K562 (cell line): ENCODE measurements around the gene ABCF2. TPM values are rescaled to one million over a fixed set of nuclear protein-coding genes. Genes with fewer than 3 reads are reported as not detected.

Experiments used
- DIDO1 ChIP-seq: fragments of 450-650 bp; IDR thresholded peaks from 2 replicates; pipeline ENCODE4 v1.6.1; 2016; ENCODE audit warnings: low read depth, missing biosample characterization, missing genetic modification characterization
- ELF4 ChIP-seq: fragments of 450-650 bp; formaldehyde crosslinking; IDR thresholded peaks from 2 replicates; pipeline ENCODE4 v1.4.0; 2022; ENCODE audit warnings: missing genetic modification characterization
- GABPA ChIP-seq: fragments of 200-800 bp; sonication (Bioruptor generic); conservative IDR thresholded peaks from 2 replicates; pipeline ENCODE4 v1.6.1; 2016; ENCODE audit warnings: low read depth, missing genetic modification characterization, missing compliant biosample characterization
- HNRNPH1 ChIP-seq: fragments of 200-400 bp; formaldehyde crosslinking; optimal IDR thresholded peaks from 2 replicates; pipeline ENCODE3; 2017; ENCODE audit warnings: low read depth, mild to moderate bottlenecking, low read length, moderate library complexity
- MIER1 ChIP-seq: fragments of 450-650 bp; IDR thresholded peaks from 2 replicates; pipeline ENCODE4 v1.6.1; 2016; ENCODE audit warnings: antibody characterized with exemption, mild to moderate bottlenecking, low read depth
- MTA2 ChIP-seq: fragments of 450-650 bp; IDR thresholded peaks from 2 replicates; pipeline ENCODE4 v1.6.1; 2016; ENCODE audit warnings: low read depth
- PTBP1 ChIP-seq: fragments of 200-400 bp; formaldehyde crosslinking; IDR thresholded peaks from 2 replicates; pipeline ENCODE4 v1.6.1; 2017; ENCODE audit warnings: low read depth, low read length
- SIN3B ChIP-seq: fragments of 450-650 bp; IDR thresholded peaks from 2 replicates; pipeline ENCODE4 v1.6.1; 2017; ENCODE audit warnings: low read depth, mild to moderate bottlenecking, moderate library complexity
- TAF9B ChIP-seq: fragments of 450-650 bp; IDR thresholded peaks from 2 replicates; pipeline ENCODE4 v1.6.1; 2018; ENCODE audit warnings: mild to moderate bottlenecking; ENCODE audit not compliant: partially characterized antibody
- ZC3H11A ChIP-seq: IDR thresholded peaks from 2 replicates; pipeline ENCODE4 v1.6.1; 2012; ENCODE audit warnings: low read depth, low read length, improper control_type of control experiment
- ZNF224 ChIP-seq: sonication (generic); formaldehyde crosslinking; IDR thresholded peaks from 2 replicates; pipeline ENCODE4 v1.8.0; 2022; ENCODE audit warnings: mild to moderate bottlenecking, missing genetic modification reagents
- ZNF3 ChIP-seq: fragments of 250-450 bp; sonication (Bioruptor Pico); IDR thresholded peaks from 2 replicates; pipeline ENCODE4 v1.5.0; 2021; ENCODE audit warnings: mild to moderate bottlenecking, moderate library complexity
- ZNF639 ChIP-seq, 2 experiments: fragments of 200-800 bp in 1 of 2; sonication (Bioruptor generic) in 1 of 2; sonication (generic) in 1 of 2; formaldehyde crosslinking in 1 of 2; IDR thresholded peaks in 1 of 2; conservative IDR thresholded peaks in 1 of 2; 2 replicates each; pipeline versions ENCODE4 v1.5.0 to v1.6.1; 2016 to 2020; ENCODE audit warnings: missing compliant biosample characterization in 1 of 2, missing genetic modification characterization in 1 of 2, missing genetic modification reagents in 1 of 2
- polyA plus RNA-seq, 8 experiments: library from polyadenylated mRNA; depleted of rRNA in 4 of 8; stranded (reverse) in 5 of 8; unstranded in 3 of 8; fragments of >200 nt; fragmentation: Nextera tagmentation in 2 of 8; fragmentation: Illumina TruSeq in 1 of 8; extraction: Ambion mirVana in 2 of 8; extraction: Trizol in 1 of 8; gene quantifications; 2 replicates each; pipeline versions ENCODE4 v1.2.1 to v1.2.3, GENCODE V29; 2011 to 2014; ENCODE audit warnings: inconsistent platforms in 1 of 8, missing spikeins in 1 of 8
- total RNA-seq, 7 experiments: library from RNA; depleted of rRNA in 6 of 7; stranded (reverse); fragments of >200 nt in 6 of 7; fragmentation: Illumina TruSeq in 2 of 7; extraction: Trizol in 2 of 7; gene quantifications; 2 replicates each; pipeline versions ENCODE4 v1.2.1 to v1.2.3, GENCODE V29; 2011 to 2021; ENCODE audit warnings: low replicate concordance in 1 of 7
- TF ChIP-seq, protein P1 (sequence below): fragments of 200-800 bp; sonication (Bioruptor generic); IDR thresholded peaks from 2 replicates; pipeline ENCODE4 v1.6.1; 2017; ENCODE audit warnings: missing genetic modification characterization, missing compliant biosample characterization
- TF ChIP-seq, protein P2 (sequence below): sonication (generic); formaldehyde crosslinking; IDR thresholded peaks from 2 replicates; pipeline ENCODE4 v1.8.0; 2022; ENCODE audit warnings: mild to moderate bottlenecking, missing genetic modification reagents
- TF ChIP-seq, protein P3 (sequence below): fragments of 250-450 bp; sonication (Bioruptor Pico); IDR thresholded peaks from 2 replicates; pipeline ENCODE4 v1.5.0; 2021; ENCODE audit warnings: mild to moderate bottlenecking, borderline replicate concordance

ABCF2 gene
- total and polyA plus RNA-seq, 9 of the 15 experiments (the other 6 are each of a cell fraction or from before 2014, with no cell fraction given): 62.1 to 224 (median 113) TPM

- peak in 1 of 2 experiments; percentile 80; a peak in 2 of 4 replicates for TF ChIP-seq ZNF639 (CRISPR knock-in tag; conservative IDR thresholded peaks at IDR 0.05 in 1 of 2, IDR thresholded peaks at IDR 0.05 in 1 of 2)
- TF ChIP-seq PTBP1: 0 out of 2 replicates have a peak, but pooled peaks have one; percentile 16
- TF ChIP-seq DIDO1: peak; percentile 96
- TF ChIP-seq, protein P1, sequence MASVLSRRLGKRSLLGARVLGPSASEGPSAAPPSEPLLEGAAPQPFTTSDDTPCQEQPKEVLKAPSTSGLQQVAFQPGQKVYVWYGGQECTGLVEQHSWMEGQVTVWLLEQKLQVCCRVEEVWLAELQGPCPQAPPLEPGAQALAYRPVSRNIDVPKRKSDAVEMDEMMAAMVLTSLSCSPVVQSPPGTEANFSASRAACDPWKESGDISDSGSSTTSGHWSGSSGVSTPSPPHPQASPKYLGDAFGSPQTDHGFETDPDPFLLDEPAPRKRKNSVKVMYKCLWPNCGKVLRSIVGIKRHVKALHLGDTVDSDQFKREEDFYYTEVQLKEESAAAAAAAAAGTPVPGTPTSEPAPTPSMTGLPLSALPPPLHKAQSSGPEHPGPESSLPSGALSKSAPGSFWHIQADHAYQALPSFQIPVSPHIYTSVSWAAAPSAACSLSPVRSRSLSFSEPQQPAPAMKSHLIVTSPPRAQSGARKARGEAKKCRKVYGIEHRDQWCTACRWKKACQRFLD (CRISPR knock-in tag): peak; percentile 62; the same call in 1 of the 2 replicates
- TF ChIP-seq ELF4 (CRISPR knock-in tag): peak; percentile 86; the same call in 1 of the 2 replicates
- TF ChIP-seq HNRNPH1: no peak
- 0 out of 2 replicates have a peak, but pooled peaks have one; percentile 13 for TF ChIP-seq ZC3H11A
- TF ChIP-seq SIN3B: peak; percentile 89
- TF ChIP-seq GABPA (tag): peak; percentile 54
- TF ChIP-seq MTA2: 0 out of 2 replicates have a peak, but pooled peaks have one; percentile 8
- TF ChIP-seq TAF9B: peak; percentile 58
- TF ChIP-seq, protein P2, sequence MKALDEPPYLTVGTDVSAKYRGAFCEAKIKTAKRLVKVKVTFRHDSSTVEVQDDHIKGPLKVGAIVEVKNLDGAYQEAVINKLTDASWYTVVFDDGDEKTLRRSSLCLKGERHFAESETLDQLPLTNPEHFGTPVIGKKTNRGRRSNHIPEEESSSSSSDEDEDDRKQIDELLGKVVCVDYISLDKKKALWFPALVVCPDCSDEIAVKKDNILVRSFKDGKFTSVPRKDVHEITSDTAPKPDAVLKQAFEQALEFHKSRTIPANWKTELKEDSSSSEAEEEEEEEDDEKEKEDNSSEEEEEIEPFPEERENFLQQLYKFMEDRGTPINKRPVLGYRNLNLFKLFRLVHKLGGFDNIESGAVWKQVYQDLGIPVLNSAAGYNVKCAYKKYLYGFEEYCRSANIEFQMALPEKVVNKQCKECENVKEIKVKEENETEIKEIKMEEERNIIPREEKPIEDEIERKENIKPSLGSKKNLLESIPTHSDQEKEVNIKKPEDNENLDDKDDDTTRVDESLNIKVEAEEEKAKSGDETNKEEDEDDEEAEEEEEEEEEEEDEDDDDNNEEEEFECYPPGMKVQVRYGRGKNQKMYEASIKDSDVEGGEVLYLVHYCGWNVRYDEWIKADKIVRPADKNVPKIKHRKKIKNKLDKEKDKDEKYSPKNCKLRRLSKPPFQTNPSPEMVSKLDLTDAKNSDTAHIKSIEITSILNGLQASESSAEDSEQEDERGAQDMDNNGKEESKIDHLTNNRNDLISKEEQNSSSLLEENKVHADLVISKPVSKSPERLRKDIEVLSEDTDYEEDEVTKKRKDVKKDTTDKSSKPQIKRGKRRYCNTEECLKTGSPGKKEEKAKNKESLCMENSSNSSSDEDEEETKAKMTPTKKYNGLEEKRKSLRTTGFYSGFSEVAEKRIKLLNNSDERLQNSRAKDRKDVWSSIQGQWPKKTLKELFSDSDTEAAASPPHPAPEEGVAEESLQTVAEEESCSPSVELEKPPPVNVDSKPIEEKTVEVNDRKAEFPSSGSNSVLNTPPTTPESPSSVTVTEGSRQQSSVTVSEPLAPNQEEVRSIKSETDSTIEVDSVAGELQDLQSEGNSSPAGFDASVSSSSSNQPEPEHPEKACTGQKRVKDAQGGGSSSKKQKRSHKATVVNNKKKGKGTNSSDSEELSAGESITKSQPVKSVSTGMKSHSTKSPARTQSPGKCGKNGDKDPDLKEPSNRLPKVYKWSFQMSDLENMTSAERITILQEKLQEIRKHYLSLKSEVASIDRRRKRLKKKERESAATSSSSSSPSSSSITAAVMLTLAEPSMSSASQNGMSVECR (CRISPR knock-in tag): 0 out of 2 replicates have a peak, but pooled peaks have one; percentile 79
- TF ChIP-seq ZNF3 (CRISPR knock-in tag): no peak
- TF ChIP-seq, protein P3, sequence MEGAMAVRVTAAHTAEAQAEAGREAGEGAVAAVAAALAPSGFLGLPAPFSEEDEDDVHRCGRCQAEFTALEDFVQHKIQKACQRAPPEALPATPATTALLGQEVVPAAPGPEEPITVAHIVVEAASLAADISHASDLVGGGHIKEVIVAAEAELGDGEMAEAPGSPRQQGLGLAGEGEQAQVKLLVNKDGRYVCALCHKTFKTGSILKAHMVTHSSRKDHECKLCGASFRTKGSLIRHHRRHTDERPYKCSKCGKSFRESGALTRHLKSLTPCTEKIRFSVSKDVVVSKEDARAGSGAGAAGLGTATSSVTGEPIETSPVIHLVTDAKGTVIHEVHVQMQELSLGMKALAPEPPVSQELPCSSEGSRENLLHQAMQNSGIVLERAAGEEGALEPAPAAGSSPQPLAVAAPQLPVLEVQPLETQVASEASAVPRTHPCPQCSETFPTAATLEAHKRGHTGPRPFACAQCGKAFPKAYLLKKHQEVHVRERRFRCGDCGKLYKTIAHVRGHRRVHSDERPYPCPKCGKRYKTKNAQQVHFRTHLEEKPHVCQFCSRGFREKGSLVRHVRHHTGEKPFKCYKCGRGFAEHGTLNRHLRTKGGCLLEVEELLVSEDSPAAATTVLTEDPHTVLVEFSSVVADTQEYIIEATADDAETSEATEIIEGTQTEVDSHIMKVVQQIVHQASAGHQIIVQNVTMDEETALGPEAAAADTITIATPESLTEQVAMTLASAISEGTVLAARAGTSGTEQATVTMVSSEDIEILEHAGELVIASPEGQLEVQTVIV: no peak
- TF ChIP-seq ZNF224 (CRISPR knock-in tag): no peak
- no peak for TF ChIP-seq MIER1
Measured at GRCh38 chr7:151226875-151227782, at the start of gene ABCF2 (continued).
